ENCODE data around the gene CLEC3A.

DNA sequence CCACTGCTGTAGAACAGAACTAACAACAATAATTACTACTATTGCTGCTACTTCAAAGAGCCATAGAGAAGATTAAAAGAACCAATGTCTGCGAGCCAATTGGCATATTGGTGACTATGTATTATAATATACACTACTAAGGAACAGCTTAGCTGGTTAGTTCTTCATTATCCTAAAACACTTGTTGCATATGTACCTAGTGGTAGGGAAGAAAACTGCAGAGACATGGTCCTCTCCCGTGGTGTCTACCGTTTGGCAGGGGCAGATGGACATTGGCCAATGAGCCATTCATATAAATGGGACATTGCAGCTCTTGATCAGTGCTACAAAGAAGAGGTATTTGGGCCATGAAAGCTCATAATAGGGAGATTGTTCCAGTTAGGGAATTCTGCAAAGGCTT lies 46.4 kb upstream of the CLEC3A start:
- TF ChIP-seq, protein P1, sequence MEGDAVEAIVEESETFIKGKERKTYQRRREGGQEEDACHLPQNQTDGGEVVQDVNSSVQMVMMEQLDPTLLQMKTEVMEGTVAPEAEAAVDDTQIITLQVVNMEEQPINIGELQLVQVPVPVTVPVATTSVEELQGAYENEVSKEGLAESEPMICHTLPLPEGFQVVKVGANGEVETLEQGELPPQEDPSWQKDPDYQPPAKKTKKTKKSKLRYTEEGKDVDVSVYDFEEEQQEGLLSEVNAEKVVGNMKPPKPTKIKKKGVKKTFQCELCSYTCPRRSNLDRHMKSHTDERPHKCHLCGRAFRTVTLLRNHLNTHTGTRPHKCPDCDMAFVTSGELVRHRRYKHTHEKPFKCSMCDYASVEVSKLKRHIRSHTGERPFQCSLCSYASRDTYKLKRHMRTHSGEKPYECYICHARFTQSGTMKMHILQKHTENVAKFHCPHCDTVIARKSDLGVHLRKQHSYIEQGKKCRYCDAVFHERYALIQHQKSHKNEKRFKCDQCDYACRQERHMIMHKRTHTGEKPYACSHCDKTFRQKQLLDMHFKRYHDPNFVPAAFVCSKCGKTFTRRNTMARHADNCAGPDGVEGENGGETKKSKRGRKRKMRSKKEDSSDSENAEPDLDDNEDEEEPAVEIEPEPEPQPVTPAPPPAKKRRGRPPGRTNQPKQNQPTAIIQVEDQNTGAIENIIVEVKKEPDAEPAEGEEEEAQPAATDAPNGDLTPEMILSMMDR (conservative IDR thresholded peaks at IDR 0.05 in 1 of 2, IDR thresholded peaks at IDR 0.05 in 1 of 2; ENCODE audit: extremely low read depth in 1 of 2, insufficient read depth in 1 of 2, low read depth in 1 of 2, low read length in 2 of 2): no peak
- no peak for TF ChIP-seq EZH2 (IDR thresholded peaks at IDR 0.05; ENCODE audit: borderline replicate concordance, low read length)
